HG02938 (cell line): ENCODE measurements around the gene CNTNAP5.

Experiments used
- ATAC-seq: cut with Tn5 transposase; IDR thresholded peaks from one replicate; pipeline ENCODE4 v1.9.1; 2021; ENCODE audit warnings: mild to moderate bottlenecking, moderate library complexity; ENCODE audit not compliant: unreplicated experiment

The CNTNAP5 gene

GRCh38 chr2:124875627-124876244 is 850.6 kb downstream of the CNTNAP5 start:
- no peak for ATAC-seq

- ATAC-seq = no peak
These were observed 852.1 kb downstream of the CNTNAP5 start for GRCh38 chr2:124877141-124877577.

GRCh38 chr2:124879640-124880039 is 854.6 kb downstream of the CNTNAP5 start:
- ATAC-seq = no peak

GRCh38 chr2:124880995-124881394 is 855.9 kb downstream of the CNTNAP5 start:
- no peak for ATAC-seq

GRCh38 chr2:124882423-124882822 is 857.3 kb downstream of the CNTNAP5 start:
- no peak for ATAC-seq

GRCh38 chr2:124883595-124883994 is 858.5 kb downstream of the CNTNAP5 start:
- no peak for ATAC-seq

GRCh38 chr2:124884315-124884714 is 859.2 kb downstream of the CNTNAP5 start:
- ATAC-seq = no peak

GRCh38 chr2:124886216-124886615 is 861.1 kb downstream of the CNTNAP5 start:
- ATAC-seq = no peak

GRCh38 chr2:124887466-124887865 is 862.4 kb downstream of the CNTNAP5 start:
- no peak for ATAC-seq

GRCh38 chr2:124888431-124888830 is 863.3 kb downstream of the CNTNAP5 start:
- ATAC-seq = no peak

GRCh38 chr2:124894199-124894598 is 869.1 kb downstream of the CNTNAP5 start:
- ATAC-seq = no peak

- ATAC-seq = no peak
These were observed 873.7 kb downstream of the CNTNAP5 start for GRCh38 chr2:124898827-124899226.

GRCh38 chr2:124908411-124908810 is 883.3 kb downstream of the CNTNAP5 start:
- no peak for ATAC-seq

GRCh38 chr2:124911560-124911959 is 886.5 kb downstream of the CNTNAP5 start:
- no peak for ATAC-seq

- no peak for ATAC-seq
These were observed 888.8 kb downstream of the CNTNAP5 start for GRCh38 chr2:124913868-124914267.

GRCh38 chr2:124915567-124915966 is 890.5 kb downstream of the CNTNAP5 start:
- no peak for ATAC-seq

GRCh38 chr2:124919296-124919695 is 894.2 kb downstream of the CNTNAP5 start:
- ATAC-seq = no peak

GRCh38 chr2:124920448-124920847 is 895.4 kb downstream of the CNTNAP5 start:
- no peak for ATAC-seq

- ATAC-seq = no peak
These were observed 896.1 kb downstream of the CNTNAP5 start for GRCh38 chr2:124921191-124921590.

GRCh38 chr2:124923097-124923496 is 898.0 kb downstream of the CNTNAP5 start:
- ATAC-seq = no peak

GRCh38 chr2:124933883-124934282 is 908.8 kb downstream of the CNTNAP5 start:
- no peak for ATAC-seq

- no peak for ATAC-seq
These were observed 928.8 kb downstream of the CNTNAP5 start for GRCh38 chr2:124953921-124954320.

- no peak for ATAC-seq
These were observed 934.5 kb downstream of the CNTNAP5 start for GRCh38 chr2:124959581-124959980.
